Measurements from ENCODE around the gene RACK1.

The RACK1 gene

GRCh38 chr5:181265092-181265671 is 21.5 kb upstream of the RACK1 start:
- peaks cover 14% of the 10 kb centered on the region for H3K36me3 ChIP-seq (ENCODE audit: insufficient read depth, insufficient read length, low read length)
- H3K4me1 ChIP-seq (ENCODE audit: insufficient read depth, insufficient read length), result no peaks in the 10 kb centered on the region
- H3K9ac ChIP-seq (ENCODE audit: insufficient read length, low read depth), result no peak overlapping the region
- no peak overlapping the region for H3K4me3 ChIP-seq (ENCODE audit: insufficient read length, low read depth)
- no peak for DNase-seq (ENCODE audit: low read depth, low spot score)
- no peaks in the 10 kb centered on the region for H3K27me3 ChIP-seq (ENCODE audit: insufficient read depth, insufficient read length)
- no peaks in the 10 kb centered on the region for H3K9me3 ChIP-seq (ENCODE audit: insufficient read depth, low read length)
- no peak for TF ChIP-seq ZNF274 (IDR thresholded peaks at IDR 0.05; ENCODE audit: low read depth, low read length)
- no peak for TF ChIP-seq SUZ12 (IDR thresholded peaks at IDR 0.05; ENCODE audit: extremely low read depth, insufficient read depth, insufficient read length)
- TF ChIP-seq YY1 (IDR thresholded peaks at IDR 0.05; ENCODE audit: insufficient read depth, insufficient read length), result no peak

GRCh38 chr5:181263633-181264032 is 19.9 kb upstream of the RACK1 start:
- no peaks in the 10 kb centered on the region for H3K9me3 ChIP-seq (ENCODE audit: insufficient read depth, low read length)
- no peaks in the 10 kb centered on the region for H3K27me3 ChIP-seq (ENCODE audit: insufficient read depth, insufficient read length)
- no peak for TF ChIP-seq ZNF274 (IDR thresholded peaks at IDR 0.05; ENCODE audit: low read depth, low read length)
- no peak for TF ChIP-seq SUZ12 (IDR thresholded peaks at IDR 0.05; ENCODE audit: extremely low read depth, insufficient read depth, insufficient read length)
- TF ChIP-seq YY1 (IDR thresholded peaks at IDR 0.05; ENCODE audit: insufficient read depth, insufficient read length), result no peak
- no peaks in the 10 kb centered on the region for H3K4me1 ChIP-seq (ENCODE audit: insufficient read depth, insufficient read length)
- no peak for DNase-seq (ENCODE audit: low read depth, low spot score)
- no peak overlapping the region for H3K9ac ChIP-seq (ENCODE audit: insufficient read length, low read depth)
- no peak overlapping the region for H3K4me3 ChIP-seq (ENCODE audit: insufficient read length, low read depth)
- H3K36me3 ChIP-seq (ENCODE audit: insufficient read depth, insufficient read length, low read length), result peaks cover 14% of the 10 kb centered on the region

DNA sequence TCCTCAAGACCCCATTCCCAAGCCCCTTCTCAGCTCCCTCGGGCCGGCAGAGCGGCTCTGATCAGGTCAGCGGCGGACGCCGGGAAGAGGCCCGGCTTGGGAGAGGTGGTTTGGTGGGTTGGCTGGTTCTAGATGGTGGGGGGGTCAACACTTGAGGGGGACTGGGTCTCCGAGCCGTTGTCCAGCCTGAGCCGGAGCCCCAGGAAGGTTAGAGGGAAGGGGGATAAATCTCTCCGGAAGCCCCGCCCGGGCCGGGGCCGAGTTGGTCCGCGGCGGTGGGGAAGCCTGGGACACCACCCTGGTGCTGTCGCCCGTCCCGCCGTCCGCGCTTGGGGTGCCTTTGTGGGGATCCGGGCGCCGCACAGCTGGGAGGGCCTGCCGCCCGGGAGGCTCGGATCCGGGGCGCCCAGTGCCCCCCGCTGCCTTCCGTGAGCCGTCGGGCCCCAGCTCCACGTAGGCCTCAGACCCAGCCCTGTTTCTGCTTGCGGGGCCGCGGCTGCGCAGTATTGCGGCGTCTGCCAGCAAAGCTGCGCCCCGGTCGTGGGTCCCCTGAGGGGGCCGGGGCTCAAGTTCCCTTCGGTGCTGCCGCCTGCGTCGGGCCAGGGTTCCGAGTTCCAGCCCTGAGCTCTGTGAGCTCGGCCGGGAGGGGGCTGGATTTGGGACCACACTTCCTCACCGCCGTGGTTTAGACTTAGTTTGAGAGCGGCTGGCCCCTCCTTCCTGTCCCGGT is 17.8 kb upstream of the RACK1 start:
- Histone ChIP-seq H3K9me3 (ENCODE audit: insufficient read depth, low read length) (no peaks in the 10 kb centered on the region), H3K9ac (ENCODE audit: insufficient read length, low read depth) (peak overlapping the region; percentile 76), H3K27me3 (ENCODE audit: insufficient read depth, insufficient read length) (no peaks in the 10 kb centered on the region), H3K4me1 (ENCODE audit: insufficient read depth, insufficient read length) (no peaks in the 10 kb centered on the region), H3K4me3 (ENCODE audit: insufficient read length, low read depth) (peak overlapping the region; percentile 66), H3K36me3 (ENCODE audit: insufficient read depth, insufficient read length, low read length) (peaks cover 14% of the 10 kb centered on the region)
- DNase-seq (ENCODE audit: low read depth, low spot score), result no peak
- TF ChIP-seq YY1 (IDR thresholded peaks at IDR 0.05; ENCODE audit: insufficient read depth, insufficient read length) (no peak), SUZ12 (IDR thresholded peaks at IDR 0.05; ENCODE audit: extremely low read depth, insufficient read depth, insufficient read length) (no peak), ZNF274 (IDR thresholded peaks at IDR 0.05; ENCODE audit: low read depth, low read length) (no peak)

- TF ChIP-seq ZNF274 (IDR thresholded peaks at IDR 0.05; ENCODE audit: low read depth, low read length) (no peak), YY1 (IDR thresholded peaks at IDR 0.05; ENCODE audit: insufficient read depth, insufficient read length) (no peak), SUZ12 (IDR thresholded peaks at IDR 0.05; ENCODE audit: extremely low read depth, insufficient read depth, insufficient read length) (no peak)
- no peaks in the 10 kb centered on the region for H3K4me1 ChIP-seq (ENCODE audit: insufficient read depth, insufficient read length)
- peak within 1 kb of the TSS; percentile 66 for H3K4me3 ChIP-seq (ENCODE audit: insufficient read length, low read depth)
- H3K9me3 ChIP-seq (ENCODE audit: insufficient read depth, low read length), result no peaks in the 10 kb centered on the region
- no peaks in the 10 kb centered on the region for H3K27me3 ChIP-seq (ENCODE audit: insufficient read depth, insufficient read length)
- DNase-seq (ENCODE audit: low read depth, low spot score), result peak; percentile 63
- peaks cover 14% of the 10 kb centered on the region for H3K36me3 ChIP-seq (ENCODE audit: insufficient read depth, insufficient read length, low read length)
- H3K9ac ChIP-seq (ENCODE audit: insufficient read length, low read depth), result peak within 1 kb of the TSS; percentile 76
Measured at GRCh38 chr5:181260720-181261319, 17.1 kb upstream of the RACK1 start, which contains the start of gene TRIM52. Gene TRIM52, minus strand, starts transcription at chr5:181261143. Its CDS starts 330 bp downstream, at chr5:181260813.

DNA sequence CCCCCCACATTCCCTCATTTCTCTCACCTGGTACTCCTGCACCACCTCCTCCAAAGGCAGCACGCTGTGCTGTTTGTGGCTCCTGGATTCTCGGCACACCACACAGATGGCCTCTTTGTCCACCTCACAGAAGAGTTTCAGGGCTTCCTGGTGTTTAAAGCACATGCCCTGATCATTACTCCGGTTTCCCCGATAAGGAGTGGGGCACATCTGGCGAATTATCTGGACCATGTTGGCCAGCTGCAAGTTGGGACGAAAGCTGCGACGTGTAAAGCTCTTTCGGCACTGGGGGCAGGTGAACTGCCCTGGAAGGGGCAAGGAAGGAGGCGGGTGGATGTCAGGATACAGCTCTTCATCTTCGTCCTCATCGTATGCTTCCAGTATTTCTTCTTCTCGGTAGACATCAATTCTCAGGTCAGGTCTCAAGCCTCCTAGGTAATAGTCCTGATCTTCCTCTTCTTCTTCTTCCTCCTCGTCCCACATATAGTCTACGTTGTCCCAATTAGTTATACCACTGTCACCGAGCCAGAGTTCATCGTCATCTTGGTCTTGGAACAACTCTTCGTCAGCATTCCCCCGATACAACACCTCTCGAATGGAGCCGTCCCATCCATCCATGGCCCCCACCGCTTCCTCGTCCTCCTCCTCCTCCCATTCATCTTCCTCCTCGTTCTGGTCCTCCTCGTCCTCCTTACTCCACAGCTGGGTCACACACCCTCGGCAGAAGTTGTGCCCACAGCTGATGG is 16.4 kb upstream of the RACK1 start:
- TF ChIP-seq ZNF274 (IDR thresholded peaks at IDR 0.05; ENCODE audit: low read depth, low read length), result no peak
- no peak for TF ChIP-seq SUZ12 (IDR thresholded peaks at IDR 0.05; ENCODE audit: extremely low read depth, insufficient read depth, insufficient read length)
- no peak for TF ChIP-seq YY1 (IDR thresholded peaks at IDR 0.05; ENCODE audit: insufficient read depth, insufficient read length)
- Histone ChIP-seq H3K36me3 (ENCODE audit: insufficient read depth, insufficient read length, low read length) (peaks cover 14% of the 10 kb centered on the region), H3K27me3 (ENCODE audit: insufficient read depth, insufficient read length) (no peaks in the 10 kb centered on the region), H3K4me1 (ENCODE audit: insufficient read depth, insufficient read length) (no peaks in the 10 kb centered on the region), H3K9ac (ENCODE audit: insufficient read length, low read depth) (peak overlapping the region; percentile 76), H3K9me3 (ENCODE audit: insufficient read depth, low read length) (no peaks in the 10 kb centered on the region), H3K4me3 (ENCODE audit: insufficient read length, low read depth) (peak overlapping the region; percentile 66)
- DNase-seq (ENCODE audit: low read depth, low spot score), result no peak

DNA sequence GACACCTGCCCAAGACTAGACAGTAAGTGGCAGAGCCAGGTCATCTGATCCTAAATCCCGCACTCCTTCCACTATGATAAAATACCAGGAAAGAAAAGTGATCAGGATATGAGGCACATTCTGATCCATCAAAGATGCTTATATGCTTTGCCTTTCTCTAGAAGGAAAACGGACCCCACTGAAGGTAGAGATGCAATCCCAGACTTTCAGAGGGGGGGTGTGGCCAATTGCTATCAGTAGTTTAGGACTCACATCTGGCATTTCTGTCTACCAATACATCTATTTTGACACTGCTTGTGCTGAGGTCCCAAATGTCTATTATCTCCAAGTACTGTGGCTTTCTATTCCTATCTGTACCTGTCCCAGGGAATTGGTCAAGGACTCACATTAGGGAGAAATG is 15.6 kb upstream of the RACK1 start:
- TF ChIP-seq SUZ12 (IDR thresholded peaks at IDR 0.05; ENCODE audit: extremely low read depth, insufficient read depth, insufficient read length) (no peak), ZNF274 (IDR thresholded peaks at IDR 0.05; ENCODE audit: low read depth, low read length) (no peak), YY1 (IDR thresholded peaks at IDR 0.05; ENCODE audit: insufficient read depth, insufficient read length) (no peak)
- H3K9me3 ChIP-seq (ENCODE audit: insufficient read depth, low read length), result no peaks in the 10 kb centered on the region
- peak overlapping the region; percentile 76 for H3K9ac ChIP-seq (ENCODE audit: insufficient read length, low read depth)
- DNase-seq (ENCODE audit: low read depth, low spot score), result no peak
- H3K4me1 ChIP-seq (ENCODE audit: insufficient read depth, insufficient read length), result no peaks in the 10 kb centered on the region
- no peaks in the 10 kb centered on the region for H3K27me3 ChIP-seq (ENCODE audit: insufficient read depth, insufficient read length)
- peaks cover 18% of the 10 kb centered on the region for H3K36me3 ChIP-seq (ENCODE audit: insufficient read depth, insufficient read length, low read length)
- H3K4me3 ChIP-seq (ENCODE audit: insufficient read length, low read depth), result peak overlapping the region; percentile 66
